Measurements from ENCODE around the gene ZNF330. TPM values are rescaled to one million over a fixed set of nuclear protein-coding genes. Genes with fewer than 3 reads are reported as not detected.

The ZNF330 gene
- polyA plus RNA-seq, 1 donor from 2014 or later, result 32.3 TPM

DNA sequence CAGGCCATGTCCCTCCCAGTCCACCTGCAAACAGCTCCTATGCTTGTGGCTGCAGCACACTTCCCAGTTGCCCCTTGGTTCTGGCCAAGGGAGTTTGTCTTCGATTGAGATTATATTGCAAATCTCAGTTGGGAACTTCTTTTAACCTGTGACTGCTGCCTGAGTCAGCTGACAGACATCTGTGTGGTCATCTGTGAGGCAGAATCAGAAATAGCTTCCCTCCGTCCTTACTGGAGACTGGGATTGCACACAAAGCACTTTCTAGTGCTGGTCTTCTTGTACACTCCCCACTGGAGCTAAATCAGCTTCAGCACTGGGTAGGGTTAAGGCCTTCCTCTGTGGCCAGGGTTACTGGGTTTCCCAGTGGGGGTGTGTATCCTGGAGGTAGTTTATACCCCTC, 34.3 kb downstream of the ZNF330 start:
- Histone ChIP-seq H3K9ac (ENCODE audit: low read length) (no peak overlapping the region), H3K9me3 (ENCODE audit: low read length) (no peaks in the 10 kb centered on the region), H3K27ac (ENCODE audit: low read length) (no peak overlapping the region), H3K79me2 (replicated peaks; ENCODE audit: insufficient read depth, low read length) (no peaks in the 10 kb centered on the region), H3K36me3 (ENCODE audit: insufficient read depth, low read length) (no peaks in the 10 kb centered on the region), H3K27me3 (ENCODE audit: insufficient read depth, low read depth, low read length) (no peaks in the 10 kb centered on the region), H4K20me1 (ENCODE audit: insufficient read depth) (no peaks in the 10 kb centered on the region), H3K9me2 (ENCODE audit: insufficient read depth, low read length) (no peaks in the 10 kb centered on the region), H3F3A (ENCODE audit: insufficient read depth, low read length, poor library complexity, severe bottlenecking) (no peaks in the 10 kb centered on the region), H2AFZ (ENCODE audit: low read depth, low read length) (no peak overlapping the region), H3K4me2 (ENCODE audit: low read length) (no peak overlapping the region), H3K4me3 (ENCODE audit: low read length) (no peak overlapping the region)
- TF ChIP-seq, protein P1, sequence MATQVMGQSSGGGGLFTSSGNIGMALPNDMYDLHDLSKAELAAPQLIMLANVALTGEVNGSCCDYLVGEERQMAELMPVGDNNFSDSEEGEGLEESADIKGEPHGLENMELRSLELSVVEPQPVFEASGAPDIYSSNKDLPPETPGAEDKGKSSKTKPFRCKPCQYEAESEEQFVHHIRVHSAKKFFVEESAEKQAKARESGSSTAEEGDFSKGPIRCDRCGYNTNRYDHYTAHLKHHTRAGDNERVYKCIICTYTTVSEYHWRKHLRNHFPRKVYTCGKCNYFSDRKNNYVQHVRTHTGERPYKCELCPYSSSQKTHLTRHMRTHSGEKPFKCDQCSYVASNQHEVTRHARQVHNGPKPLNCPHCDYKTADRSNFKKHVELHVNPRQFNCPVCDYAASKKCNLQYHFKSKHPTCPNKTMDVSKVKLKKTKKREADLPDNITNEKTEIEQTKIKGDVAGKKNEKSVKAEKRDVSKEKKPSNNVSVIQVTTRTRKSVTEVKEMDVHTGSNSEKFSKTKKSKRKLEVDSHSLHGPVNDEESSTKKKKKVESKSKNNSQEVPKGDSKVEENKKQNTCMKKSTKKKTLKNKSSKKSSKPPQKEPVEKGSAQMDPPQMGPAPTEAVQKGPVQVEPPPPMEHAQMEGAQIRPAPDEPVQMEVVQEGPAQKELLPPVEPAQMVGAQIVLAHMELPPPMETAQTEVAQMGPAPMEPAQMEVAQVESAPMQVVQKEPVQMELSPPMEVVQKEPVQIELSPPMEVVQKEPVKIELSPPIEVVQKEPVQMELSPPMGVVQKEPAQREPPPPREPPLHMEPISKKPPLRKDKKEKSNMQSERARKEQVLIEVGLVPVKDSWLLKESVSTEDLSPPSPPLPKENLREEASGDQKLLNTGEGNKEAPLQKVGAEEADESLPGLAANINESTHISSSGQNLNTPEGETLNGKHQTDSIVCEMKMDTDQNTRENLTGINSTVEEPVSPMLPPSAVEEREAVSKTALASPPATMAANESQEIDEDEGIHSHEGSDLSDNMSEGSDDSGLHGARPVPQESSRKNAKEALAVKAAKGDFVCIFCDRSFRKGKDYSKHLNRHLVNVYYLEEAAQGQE (IDR thresholded peaks at IDR 0.05; ENCODE audit: borderline replicate concordance), result no peak
- TF ChIP-seq, protein P2, sequence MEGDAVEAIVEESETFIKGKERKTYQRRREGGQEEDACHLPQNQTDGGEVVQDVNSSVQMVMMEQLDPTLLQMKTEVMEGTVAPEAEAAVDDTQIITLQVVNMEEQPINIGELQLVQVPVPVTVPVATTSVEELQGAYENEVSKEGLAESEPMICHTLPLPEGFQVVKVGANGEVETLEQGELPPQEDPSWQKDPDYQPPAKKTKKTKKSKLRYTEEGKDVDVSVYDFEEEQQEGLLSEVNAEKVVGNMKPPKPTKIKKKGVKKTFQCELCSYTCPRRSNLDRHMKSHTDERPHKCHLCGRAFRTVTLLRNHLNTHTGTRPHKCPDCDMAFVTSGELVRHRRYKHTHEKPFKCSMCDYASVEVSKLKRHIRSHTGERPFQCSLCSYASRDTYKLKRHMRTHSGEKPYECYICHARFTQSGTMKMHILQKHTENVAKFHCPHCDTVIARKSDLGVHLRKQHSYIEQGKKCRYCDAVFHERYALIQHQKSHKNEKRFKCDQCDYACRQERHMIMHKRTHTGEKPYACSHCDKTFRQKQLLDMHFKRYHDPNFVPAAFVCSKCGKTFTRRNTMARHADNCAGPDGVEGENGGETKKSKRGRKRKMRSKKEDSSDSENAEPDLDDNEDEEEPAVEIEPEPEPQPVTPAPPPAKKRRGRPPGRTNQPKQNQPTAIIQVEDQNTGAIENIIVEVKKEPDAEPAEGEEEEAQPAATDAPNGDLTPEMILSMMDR (IDR thresholded peaks at IDR 0.05; ENCODE audit: poor library complexity, severe bottlenecking), result no peak
- TF ChIP-seq SMC3 (conservative IDR thresholded peaks at IDR 0.05; ENCODE audit: poor library complexity) (no peak), TAF1 (IDR thresholded peaks at IDR 0.05; ENCODE audit: low read depth) (no peak), RAD21 (conservative IDR thresholded peaks at IDR 0.05) (no peak), POLR2AphosphoS5 (IDR thresholded peaks at IDR 0.05) (no peak), EP300 (conservative IDR thresholded peaks at IDR 0.05; ENCODE audit: poor library complexity, severe bottlenecking) (no peak), MXI1 (conservative IDR thresholded peaks at IDR 0.05; ENCODE audit: poor library complexity, severe bottlenecking) (no peak), EZH2 (IDR thresholded peaks at IDR 0.05; ENCODE audit: borderline replicate concordance, insufficient read depth, low read length, poor library complexity, severe bottlenecking) (no peak)

DNA sequence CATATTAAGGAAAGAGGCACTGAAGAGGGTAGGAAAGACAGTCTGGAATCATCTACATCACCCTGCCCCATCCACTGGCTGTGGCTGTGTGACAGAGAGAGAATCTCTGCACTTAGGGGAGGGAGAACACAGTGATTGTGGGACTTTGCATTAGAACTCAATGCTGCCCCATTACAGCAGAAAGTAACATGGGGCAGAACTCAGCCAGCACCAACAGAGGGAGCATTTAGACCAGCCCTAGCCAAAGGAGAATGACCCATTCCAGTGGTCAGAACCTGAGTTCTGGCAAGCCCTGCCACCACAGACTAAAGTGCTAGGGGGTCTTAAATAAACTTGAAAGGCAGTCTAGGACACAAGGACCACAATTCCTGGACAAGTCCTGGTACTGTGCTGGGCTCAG, 37.9 kb downstream of the ZNF330 start:
- Histone ChIP-seq H3K9ac (ENCODE audit: low read length) (no peak overlapping the region), H3K36me3 (ENCODE audit: insufficient read depth, low read length) (no peaks in the 10 kb centered on the region), H4K20me1 (ENCODE audit: insufficient read depth) (no peaks in the 10 kb centered on the region), H3K27me3 (ENCODE audit: insufficient read depth, low read depth, low read length) (no peaks in the 10 kb centered on the region), H3K27ac (ENCODE audit: low read length) (no peak overlapping the region), H3K79me2 (replicated peaks; ENCODE audit: insufficient read depth, low read length) (no peaks in the 10 kb centered on the region), H3K9me3 (ENCODE audit: low read length) (no peaks in the 10 kb centered on the region), H2AFZ (ENCODE audit: low read depth, low read length) (no peak overlapping the region), H3F3A (ENCODE audit: insufficient read depth, low read length, poor library complexity, severe bottlenecking) (no peaks in the 10 kb centered on the region), H3K9me2 (ENCODE audit: insufficient read depth, low read length) (no peaks in the 10 kb centered on the region), H3K4me3 (ENCODE audit: low read length) (no peak overlapping the region), H3K4me2 (ENCODE audit: low read length) (no peak overlapping the region)
- TF ChIP-seq MXI1 (conservative IDR thresholded peaks at IDR 0.05; ENCODE audit: poor library complexity, severe bottlenecking) (no peak), RAD21 (conservative IDR thresholded peaks at IDR 0.05) (no peak), TAF1 (IDR thresholded peaks at IDR 0.05; ENCODE audit: low read depth) (no peak), POLR2AphosphoS5 (IDR thresholded peaks at IDR 0.05) (no peak), EZH2 (IDR thresholded peaks at IDR 0.05; ENCODE audit: borderline replicate concordance, insufficient read depth, low read length, poor library complexity, severe bottlenecking) (no peak), SMC3 (conservative IDR thresholded peaks at IDR 0.05; ENCODE audit: poor library complexity) (no peak)
